SIG-M5 (cell line): ENCODE measurements around the gene OVOL3.
"Not testable (repeated sequence)": the region's sequence is repeated elsewhere in the genome, so short reads cannot be mapped to it uniquely, and the experiment has no call there.

Source experiments
- DNase-seq: peaks from one replicate; lab custom pipeline; 2025; lab: John Stamatoyannopoulos, UW

Gene OVOL3

GRCh38 chr19:36101550-36102327 lies 9.2 kb upstream of the OVOL3 start:
- DNase-seq, result no peak

GRCh38 chr19:36103040-36103626 lies 7.8 kb upstream of the OVOL3 start:
- no peak for DNase-seq

GRCh38 chr19:36103842-36104552 lies 6.9 kb upstream of the OVOL3 start:
- DNase-seq, result no peak

GRCh38 chr19:36106441-36106840 lies 4.5 kb upstream of the OVOL3 start:
- no peak for DNase-seq

GRCh38 chr19:36106991-36107390 lies 4.0 kb upstream of the OVOL3 start:
- DNase-seq, result no peak

- DNase-seq, result no peak
Measured at GRCh38 chr19:36108684-36109083, 2.3 kb upstream of the OVOL3 start.

DNA sequence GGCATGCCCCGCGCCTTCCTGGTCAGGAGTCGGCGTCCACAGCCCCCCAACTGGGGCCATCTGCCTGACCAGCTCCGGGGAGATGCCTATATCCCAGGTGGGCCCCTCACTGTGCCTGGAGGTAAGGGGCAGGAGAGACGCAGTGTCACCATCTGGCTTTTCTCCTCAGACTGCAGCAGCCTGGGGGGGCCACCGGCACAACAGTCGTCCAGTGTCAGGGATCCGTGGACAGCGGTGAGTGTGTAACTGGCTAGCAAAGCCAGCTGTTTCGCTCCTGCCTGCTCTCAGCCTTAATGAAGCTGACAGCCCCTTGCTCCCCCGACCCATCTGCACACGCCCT lies 227 bp downstream of the OVOL3 start:
- DNase-seq, result no peak

DNA sequence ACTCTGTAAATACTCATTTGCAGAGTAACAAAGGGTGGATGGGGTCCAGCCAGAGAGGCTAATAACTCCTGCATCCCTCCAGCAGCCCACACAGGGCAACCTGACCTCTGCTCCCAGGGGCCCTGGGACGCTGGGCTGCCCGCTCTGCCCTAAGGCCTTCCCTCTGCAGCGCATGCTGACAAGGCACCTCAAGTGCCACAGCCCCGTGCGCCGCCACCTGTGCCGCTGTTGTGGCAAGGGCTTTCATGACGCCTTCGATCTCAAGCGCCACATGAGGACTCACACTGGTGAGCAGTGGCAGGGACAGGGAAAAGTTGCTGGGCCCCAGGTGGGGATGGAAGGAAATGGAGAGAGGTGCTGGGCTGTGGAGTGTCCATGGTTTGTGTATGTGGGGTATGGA lies 1.7 kb downstream of the OVOL3 start:
- no peak for DNase-seq

DNA sequence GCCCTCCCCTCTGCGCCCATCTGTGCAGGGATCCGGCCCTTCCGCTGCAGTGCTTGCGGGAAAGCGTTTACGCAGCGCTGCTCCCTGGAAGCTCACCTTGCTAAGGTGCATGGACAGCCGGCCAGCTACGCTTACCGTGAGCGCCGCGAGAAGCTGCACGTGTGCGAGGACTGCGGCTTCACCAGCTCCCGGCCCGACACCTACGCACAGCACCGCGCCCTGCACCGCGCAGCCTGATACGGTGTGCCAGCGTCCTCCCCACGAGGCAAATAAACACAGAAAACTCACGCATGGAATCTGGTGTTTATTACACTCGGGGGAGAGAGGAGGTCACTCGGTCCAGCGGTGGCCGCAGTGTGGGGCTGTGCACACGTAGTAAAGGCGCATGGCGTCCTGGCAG lies 2.5 kb downstream of the OVOL3 start:
- no peak for DNase-seq

DNA sequence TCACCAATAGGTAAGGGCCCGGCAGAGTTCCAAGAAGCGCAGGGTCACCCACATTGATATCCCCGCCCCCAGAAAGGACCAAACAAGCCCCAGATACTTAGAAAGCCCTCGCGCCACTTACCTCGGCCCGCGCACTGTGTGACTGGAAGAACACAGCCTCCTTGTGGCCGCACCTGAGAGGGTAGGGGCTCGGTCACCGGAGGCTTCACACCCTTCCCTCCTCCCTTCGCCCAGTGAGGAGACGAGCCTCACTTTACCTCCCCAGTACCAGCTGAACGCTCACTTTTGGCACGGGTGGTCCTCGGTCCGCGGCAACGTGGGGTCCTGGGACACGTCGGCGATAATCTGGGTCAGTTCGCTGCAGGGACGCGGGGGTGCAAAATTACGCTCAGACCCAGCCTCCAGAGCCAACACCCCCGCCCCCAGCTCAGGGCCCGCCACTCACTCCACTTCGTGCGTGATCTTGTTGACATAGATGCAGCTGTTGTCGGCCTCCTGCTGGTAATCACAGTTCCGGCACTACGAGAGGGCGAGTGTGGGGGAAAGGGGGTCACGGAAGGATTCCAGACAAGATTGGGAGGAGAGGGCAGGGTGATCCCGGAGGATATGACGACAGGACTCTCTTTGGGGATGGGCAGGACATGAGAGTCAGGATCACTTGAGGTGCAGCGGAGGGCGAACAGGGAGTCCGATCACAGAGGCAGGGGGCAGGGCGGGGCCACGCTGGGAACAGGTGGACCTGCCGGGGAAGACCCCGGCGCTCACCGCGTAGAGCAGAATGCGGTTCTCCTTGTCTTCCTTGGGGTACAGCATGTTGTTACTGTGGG lies 3.2 kb downstream of the OVOL3 start:
- DNase-seq, result no peak

- DNase-seq, result peak; percentile 98
Measured at GRCh38 chr19:36114721-36115452, 3.9 kb downstream of the OVOL3 start, which contains the start of gene POLR2I. Gene POLR2I, minus strand, starts transcription at chr19:36114875. Its CDS starts 19 bp downstream, at chr19:36114856.

DNA sequence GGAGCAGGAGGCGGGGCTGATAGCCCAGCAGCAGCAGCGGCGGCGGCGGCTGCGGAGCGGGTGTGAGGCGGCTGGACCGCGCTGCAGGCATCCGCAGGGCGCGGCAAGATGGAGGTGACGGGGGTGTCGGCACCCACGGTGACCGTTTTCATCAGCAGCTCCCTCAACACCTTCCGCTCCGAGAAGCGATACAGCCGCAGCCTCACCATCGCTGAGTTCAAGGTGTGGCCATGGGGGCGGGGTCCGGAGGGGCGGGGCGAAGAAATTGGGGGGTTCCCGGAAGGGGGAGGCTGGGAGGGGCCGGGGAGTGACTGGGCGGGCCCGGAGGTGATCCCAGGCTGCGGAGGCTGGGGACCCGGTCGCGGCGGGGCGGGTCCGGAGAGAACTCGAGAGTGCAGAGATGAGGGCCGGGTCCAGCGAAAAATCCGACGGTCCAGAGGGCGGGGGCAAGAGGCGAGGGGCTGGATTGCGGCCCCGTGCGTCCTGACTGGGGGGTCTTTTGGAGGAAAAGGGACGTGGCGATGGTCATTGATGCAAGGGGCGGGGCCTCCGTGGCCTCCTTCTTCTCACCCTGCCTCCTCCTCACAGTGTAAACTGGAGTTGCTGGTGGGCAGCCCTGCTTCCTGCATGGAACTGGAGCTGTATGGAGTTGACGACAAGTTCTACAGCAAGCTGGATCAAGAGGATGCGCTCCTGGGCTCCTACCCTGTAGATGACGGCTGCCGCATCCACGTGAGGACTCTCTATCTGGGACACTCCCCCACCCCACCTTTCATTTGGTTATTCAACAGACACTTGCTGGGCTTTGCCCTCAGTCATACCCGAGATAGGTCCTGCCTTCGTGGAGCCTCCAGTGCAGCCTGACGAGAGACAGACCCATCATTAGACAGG lies 4.8 kb downstream of the OVOL3 start, which contains the start of gene TBCB:
Gene TBCB, plus strand, starts transcription at position 16 of the 891 bp plus-strand sequence. Its CDS starts 93 bp downstream, at position 109.
- DNase-seq, result no peak

DNA sequence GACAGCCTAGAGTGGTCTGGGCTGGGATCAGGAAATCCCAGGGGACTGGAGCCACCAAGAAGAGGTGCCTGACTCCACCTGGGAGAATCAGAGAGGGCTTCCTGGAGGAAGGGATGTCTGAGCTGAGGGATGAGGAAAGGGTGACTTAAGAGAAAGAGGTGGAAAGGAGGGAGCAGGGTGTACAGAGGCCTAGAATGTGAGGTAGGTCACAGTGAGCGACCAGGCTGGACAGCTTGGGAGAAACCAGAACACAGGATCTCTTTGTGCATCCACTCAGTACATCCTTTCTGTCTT lies 5.3 kb downstream of the OVOL3 start:
- DNase-seq, result no peak

DNA sequence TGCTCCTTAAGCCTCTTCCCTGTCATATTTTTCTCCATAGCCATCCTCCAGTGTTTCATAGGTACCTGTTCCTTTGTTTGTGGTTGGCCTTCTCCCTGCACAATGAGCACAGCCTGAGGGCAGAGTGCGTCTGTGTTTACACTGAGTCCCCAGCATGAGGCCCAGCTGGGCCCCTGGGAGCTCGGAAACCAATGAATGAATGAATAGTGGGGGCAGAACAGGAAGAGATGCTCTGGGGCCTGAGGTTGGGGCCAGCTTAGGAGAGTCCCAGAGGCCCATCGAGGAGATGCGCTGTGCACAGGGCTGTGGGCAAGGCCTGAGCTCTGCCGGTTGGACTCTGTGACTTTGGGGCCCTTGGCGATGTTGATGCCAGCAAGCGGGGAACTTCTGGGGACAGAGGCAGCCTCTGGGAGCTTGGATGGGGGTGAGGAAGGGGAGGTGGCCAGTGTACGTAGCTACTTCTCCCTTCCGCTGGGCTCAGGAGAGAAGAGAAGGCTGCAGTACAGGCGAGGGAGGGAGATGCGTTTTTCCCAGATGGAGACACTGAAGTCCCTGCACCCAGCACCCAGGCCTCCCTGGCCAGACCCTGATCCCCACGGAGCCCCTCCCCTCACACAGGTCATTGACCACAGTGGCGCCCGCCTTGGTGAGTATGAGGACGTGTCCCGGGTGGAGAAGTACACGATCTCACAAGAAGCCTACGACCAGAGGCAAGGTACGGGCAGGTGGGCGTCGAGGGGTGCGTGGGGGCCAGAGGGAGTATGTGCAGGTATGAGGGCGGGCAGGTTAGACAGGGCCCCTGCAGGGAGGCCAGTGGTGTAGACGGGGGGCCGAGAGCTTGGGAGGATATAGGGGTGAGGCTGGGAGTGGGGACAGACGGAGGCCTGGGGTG lies 9.4 kb downstream of the OVOL3 start:
- no peak for DNase-seq

DNA sequence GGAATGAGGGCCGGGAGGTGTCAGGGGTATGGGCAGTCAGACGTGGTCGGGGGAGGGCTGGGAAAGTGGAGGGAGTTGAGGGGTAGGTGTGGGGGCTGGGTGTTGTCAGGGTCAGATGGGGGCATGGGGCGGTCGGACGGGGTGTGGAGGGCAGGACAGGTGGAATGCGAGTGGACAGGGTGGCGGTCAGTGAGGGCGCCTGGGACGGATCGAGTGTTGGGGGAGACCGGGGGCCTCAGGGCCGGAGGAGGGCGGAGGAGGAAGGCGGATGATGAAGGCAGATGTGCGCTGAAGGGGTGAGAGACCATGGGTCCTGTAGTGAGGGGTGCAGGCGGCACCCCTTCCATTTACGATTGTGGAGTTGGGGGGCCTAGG lies 10.0 kb downstream of the OVOL3 start:
- DNase-seq, result no peak

GRCh38 chr19:36121486-36122124 lies 10.7 kb downstream of the OVOL3 start:
- DNase-seq, result no peak

- no peak for DNase-seq
Measured at GRCh38 chr19:36125557-36125956, 14.6 kb downstream of the OVOL3 start.

- no peak for DNase-seq
Measured at GRCh38 chr19:36128392-36128736, 17.4 kb downstream of the OVOL3 start.

- DNase-seq, result not testable (repeated sequence)
Measured at GRCh38 chr19:36131221-36131620, 20.3 kb downstream of the OVOL3 start.
